KMS-11 (cell line): Measurements from ENCODE around the gene SLC25A2.

Experiments
- H2AFZ ChIP-seq: fragments of 200-600 bp; sonication (generic); 2 replicates; pipeline ENCODE4 v1.6.1; 2016; ENCODE audit warnings: antibody characterized with exemption, mixed run types, low read depth
- H3K27ac ChIP-seq: fragments of 200-600 bp; sonication (generic); 2 replicates; pipeline ENCODE4 v1.6.1; 2016; ENCODE audit warnings: mild to moderate bottlenecking, mixed run types
- H3K27me3 ChIP-seq: fragments of 200-600 bp; sonication (generic); 2 replicates; pipeline ENCODE4 v1.6.1; 2017; ENCODE audit warnings: mild to moderate bottlenecking, low read depth, mixed run types, moderate library complexity; ENCODE audit not compliant: insufficient read depth
- H3K36me3 ChIP-seq: fragments of 200-600 bp; sonication (generic); 2 replicates; pipeline ENCODE4 v1.6.1; 2017; ENCODE audit warnings: mild to moderate bottlenecking, mixed run types; ENCODE audit not compliant: insufficient read depth
- H3K4me1 ChIP-seq: fragments of 200-600 bp; sonication (generic); 2 replicates; pipeline ENCODE4 v1.6.1; 2016; ENCODE audit warnings: mild to moderate bottlenecking, low read depth, mixed run types; ENCODE audit not compliant: poor library complexity, severe bottlenecking
- H3K4me2 ChIP-seq: fragments of 200-600 bp; sonication (generic); 2 replicates; pipeline ENCODE4 v1.7.0; 2016; ENCODE audit warnings: mild to moderate bottlenecking, mixed run types
- H3K4me3 ChIP-seq: fragments of 200-600 bp; sonication (generic); IDR thresholded peaks from 2 replicates; pipeline ENCODE4 v1.6.1; 2017; ENCODE audit warnings: low read depth, low read length, mixed read lengths; ENCODE audit not compliant: insufficient read depth
- H3K79me2 ChIP-seq: fragments of 200-600 bp; sonication (generic); 2 replicates; pipeline ENCODE4 v1.6.1; 2016; ENCODE audit warnings: low read depth, mixed run types; ENCODE audit not compliant: insufficient read depth
- H3K9ac ChIP-seq: fragments of 200-600 bp; sonication (generic); 2 replicates; pipeline ENCODE4 v1.6.1; 2016; ENCODE audit warnings: mild to moderate bottlenecking, mixed run types
- H4K20me1 ChIP-seq: fragments of 200-600 bp; sonication (generic); 2 replicates; pipeline ENCODE4 v1.6.1; 2016; ENCODE audit warnings: mild to moderate bottlenecking, mixed run types; ENCODE audit not compliant: insufficient read depth
- TF ChIP-seq, protein P1 (sequence below): fragments of 200-600 bp; sonication (generic); conservative IDR thresholded peaks from 2 replicates; pipeline ENCODE4 v1.6.1; 2017; ENCODE audit warnings: low read depth, mild to moderate bottlenecking, antibody characterized with exemption, low read length, moderate library complexity, mixed read lengths

SLC25A2 gene

DNA sequence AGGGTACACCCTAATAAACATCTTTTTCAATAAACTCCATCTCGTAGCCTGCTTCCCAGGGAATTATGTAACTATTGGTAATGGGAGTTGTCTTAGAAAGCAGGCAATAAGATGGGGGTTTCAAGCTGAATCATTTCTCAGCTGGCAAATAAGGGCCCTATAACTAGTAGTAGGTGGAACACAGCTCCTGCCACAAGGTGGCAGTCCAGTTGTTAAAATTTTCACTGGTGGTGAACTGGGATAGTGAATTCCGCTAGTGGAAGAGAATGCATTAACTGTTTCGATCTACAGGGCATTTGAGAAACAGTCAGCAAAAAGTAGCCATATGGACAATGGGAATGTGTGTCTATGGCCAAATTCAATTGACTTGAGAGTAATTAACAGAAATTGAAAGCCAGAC lies 30.9 kb downstream of the SLC25A2 start:
- no peak overlapping the region for H3K4me3 ChIP-seq
- no peaks in the 10 kb centered on the region for H3K4me1 ChIP-seq
- no peak overlapping the region for H2AFZ ChIP-seq
- no peaks in the 10 kb centered on the region for H4K20me1 ChIP-seq
- H3K27me3 ChIP-seq, result no peaks in the 10 kb centered on the region
- no peaks in the 10 kb centered on the region for H3K36me3 ChIP-seq
- H3K79me2 ChIP-seq, result no peaks in the 10 kb centered on the region
- H3K27ac ChIP-seq, result no peak overlapping the region
- no peak overlapping the region for H3K9ac ChIP-seq
- H3K4me2 ChIP-seq, result no peak overlapping the region
- TF ChIP-seq, protein P1, sequence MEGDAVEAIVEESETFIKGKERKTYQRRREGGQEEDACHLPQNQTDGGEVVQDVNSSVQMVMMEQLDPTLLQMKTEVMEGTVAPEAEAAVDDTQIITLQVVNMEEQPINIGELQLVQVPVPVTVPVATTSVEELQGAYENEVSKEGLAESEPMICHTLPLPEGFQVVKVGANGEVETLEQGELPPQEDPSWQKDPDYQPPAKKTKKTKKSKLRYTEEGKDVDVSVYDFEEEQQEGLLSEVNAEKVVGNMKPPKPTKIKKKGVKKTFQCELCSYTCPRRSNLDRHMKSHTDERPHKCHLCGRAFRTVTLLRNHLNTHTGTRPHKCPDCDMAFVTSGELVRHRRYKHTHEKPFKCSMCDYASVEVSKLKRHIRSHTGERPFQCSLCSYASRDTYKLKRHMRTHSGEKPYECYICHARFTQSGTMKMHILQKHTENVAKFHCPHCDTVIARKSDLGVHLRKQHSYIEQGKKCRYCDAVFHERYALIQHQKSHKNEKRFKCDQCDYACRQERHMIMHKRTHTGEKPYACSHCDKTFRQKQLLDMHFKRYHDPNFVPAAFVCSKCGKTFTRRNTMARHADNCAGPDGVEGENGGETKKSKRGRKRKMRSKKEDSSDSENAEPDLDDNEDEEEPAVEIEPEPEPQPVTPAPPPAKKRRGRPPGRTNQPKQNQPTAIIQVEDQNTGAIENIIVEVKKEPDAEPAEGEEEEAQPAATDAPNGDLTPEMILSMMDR, result no peak

DNA sequence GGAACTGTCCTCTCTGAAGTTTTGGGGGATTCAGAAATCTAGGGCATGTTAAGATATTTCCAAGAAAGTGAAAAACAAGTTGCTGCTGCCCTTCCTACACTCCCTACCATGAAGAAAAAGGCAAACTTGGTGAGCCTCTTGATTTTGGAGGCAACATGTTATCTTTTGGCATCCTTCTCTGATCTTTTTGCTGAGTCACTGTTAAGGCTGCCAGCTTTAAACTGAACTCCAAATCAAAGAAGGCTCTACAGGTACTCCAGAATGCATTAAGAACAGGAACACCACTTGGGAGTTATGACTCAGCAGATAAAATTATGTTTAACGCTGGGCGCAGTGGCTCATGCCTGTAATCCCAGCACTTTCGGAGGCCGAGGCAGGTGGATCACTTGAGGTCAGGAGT lies 34.7 kb downstream of the SLC25A2 start:
- Histone ChIP-seq H3K9ac (no peak overlapping the region), H3K4me3 (no peak overlapping the region), H3K4me2 (no peak overlapping the region), H3K79me2 (no peaks in the 10 kb centered on the region), H2AFZ (no peak overlapping the region), H3K4me1 (no peaks in the 10 kb centered on the region), H4K20me1 (no peaks in the 10 kb centered on the region), H3K27me3 (no peaks in the 10 kb centered on the region), H3K36me3 (no peaks in the 10 kb centered on the region), H3K27ac (no peak overlapping the region)
- TF ChIP-seq, protein P1, result no peak

DNA sequence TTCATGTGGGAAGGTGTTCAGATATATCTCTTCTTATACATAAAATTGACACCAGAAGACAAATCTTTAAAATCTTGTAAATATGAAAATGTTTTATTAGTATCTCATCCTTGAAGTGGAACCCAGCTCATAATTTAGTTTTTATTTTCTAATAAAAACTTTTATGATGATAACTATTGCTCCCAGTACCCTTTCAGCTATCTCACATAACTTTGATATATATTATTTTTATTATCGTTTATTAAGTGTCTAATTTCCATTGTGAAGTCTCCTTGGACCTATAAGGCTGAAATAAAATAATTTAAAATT lies 42.7 kb downstream of the SLC25A2 start:
- no peak overlapping the region for H3K4me3 ChIP-seq
- H3K27me3 ChIP-seq, result no peaks in the 10 kb centered on the region
- no peak overlapping the region for H2AFZ ChIP-seq
- TF ChIP-seq, protein P1, result no peak
- H3K4me1 ChIP-seq, result no peaks in the 10 kb centered on the region
- H3K79me2 ChIP-seq, result no peaks in the 10 kb centered on the region
- H3K36me3 ChIP-seq, result no peaks in the 10 kb centered on the region
- H3K4me2 ChIP-seq, result no peak overlapping the region
- H3K27ac ChIP-seq, result no peak overlapping the region
- H3K9ac ChIP-seq, result no peak overlapping the region
- H4K20me1 ChIP-seq, result no peaks in the 10 kb centered on the region

DNA sequence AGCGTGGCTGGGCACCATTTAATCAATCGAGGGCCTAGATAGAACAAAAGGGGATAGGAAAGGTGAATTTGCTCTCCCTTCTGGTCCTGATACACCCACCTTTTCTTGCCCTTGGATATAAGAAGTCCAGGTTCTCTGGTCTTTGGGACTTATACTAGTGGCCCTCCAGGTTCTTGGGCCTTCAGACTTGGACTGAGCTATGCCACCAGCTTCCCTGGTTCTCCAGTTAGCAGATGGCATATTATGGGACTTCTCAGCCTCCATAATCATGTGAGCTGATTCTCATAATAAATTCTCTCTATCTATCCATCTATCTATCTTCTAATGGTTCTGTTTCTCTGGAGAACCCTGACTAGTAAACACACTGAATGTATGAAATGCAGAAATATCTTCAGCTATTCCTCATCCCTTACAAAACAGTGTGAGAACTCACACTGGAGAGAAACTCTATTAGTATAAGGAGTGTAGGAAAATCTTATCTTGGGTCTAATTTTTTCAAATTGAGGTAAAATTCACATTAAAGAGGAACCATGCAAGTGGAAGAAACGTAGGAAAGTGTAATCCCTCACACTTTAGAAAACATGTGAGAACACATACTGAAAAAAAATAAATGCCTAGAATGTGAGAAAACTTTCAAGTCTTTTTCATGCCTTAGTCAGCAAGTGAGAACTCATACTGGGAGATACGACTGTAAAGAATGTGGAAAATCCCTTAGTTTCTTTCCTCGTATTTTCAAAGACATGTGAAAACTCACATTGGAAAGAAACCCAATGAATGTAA lies 43.2 kb downstream of the SLC25A2 start:
- TF ChIP-seq, protein P1, result no peak
- H2AFZ ChIP-seq, result no peak overlapping the region
- no peak overlapping the region for H3K27ac ChIP-seq
- H3K79me2 ChIP-seq, result no peaks in the 10 kb centered on the region
- no peak overlapping the region for H3K9ac ChIP-seq
- no peaks in the 10 kb centered on the region for H3K36me3 ChIP-seq
- no peaks in the 10 kb centered on the region for H4K20me1 ChIP-seq
- H3K27me3 ChIP-seq, result no peaks in the 10 kb centered on the region
- no peaks in the 10 kb centered on the region for H3K4me1 ChIP-seq
- H3K4me3 ChIP-seq, result no peak overlapping the region
- H3K4me2 ChIP-seq, result no peak overlapping the region
